ENCODE data around the gene IFT52. TPM values are rescaled to one million over a fixed set of nuclear protein-coding genes. Genes with fewer than 3 reads are reported as not detected.

The IFT52 gene
- total RNA-seq, 1 experiment from 2014 or later = 46.4 TPM

DNA sequence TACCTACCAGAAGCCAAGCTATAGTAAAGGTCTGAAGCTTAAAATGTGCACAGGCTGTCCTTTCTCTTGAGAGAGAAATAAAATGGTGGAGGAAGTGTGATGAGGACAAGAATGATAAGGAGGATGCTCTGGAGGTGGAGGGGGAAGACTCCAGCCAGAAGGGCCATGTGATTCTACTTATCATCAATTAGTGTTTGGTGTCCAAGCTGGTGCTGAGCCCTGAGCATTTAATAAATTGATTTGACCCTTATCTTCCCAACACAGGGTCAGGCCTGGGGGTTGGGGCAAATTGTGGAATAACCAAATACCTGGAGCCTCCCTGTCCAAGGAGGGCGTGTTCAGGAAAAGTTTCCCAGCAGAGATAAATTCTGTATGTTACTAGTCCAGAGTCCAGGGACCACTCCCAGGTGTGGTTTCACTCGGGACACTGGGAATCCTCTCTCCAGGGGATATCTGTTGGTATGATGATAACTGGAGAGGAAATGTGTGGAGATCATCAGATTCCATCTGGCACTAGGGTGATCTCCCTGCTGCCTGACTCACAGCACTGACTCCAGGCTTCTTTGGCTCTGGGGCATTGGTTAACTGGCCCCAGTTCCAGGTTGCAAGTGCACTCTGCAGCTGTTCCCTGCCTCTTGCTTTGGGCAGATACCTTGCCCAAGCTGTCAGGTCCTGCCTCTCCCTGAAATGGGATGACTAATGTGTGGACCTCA lies 72.4 kb downstream of the IFT52 start:
- H3K79me2 ChIP-seq (ENCODE audit: low read depth) = peaks cover 8% of the 10 kb centered on the region
- H2AFZ ChIP-seq = no peak overlapping the region
- no peaks in the 10 kb centered on the region for H3K9me2 ChIP-seq (ENCODE audit: insufficient read depth)
- H3K4me3 ChIP-seq = no peak overlapping the region
- H3K27me3 ChIP-seq (ENCODE audit: insufficient read depth, low read depth) = no peaks in the 10 kb centered on the region
- no peak overlapping the region for H3K4me2 ChIP-seq
- no peaks in the 10 kb centered on the region for H3K9me3 ChIP-seq (ENCODE audit: insufficient read depth, low read depth)
- H4K20me1 ChIP-seq (ENCODE audit: insufficient read depth) = no peaks in the 10 kb centered on the region
- no peak overlapping the region for H3K27ac ChIP-seq
- DNase-seq = peak; percentile 13 to 71
- no peak for TF ChIP-seq EZH2 (IDR thresholded peaks at IDR 0.05; ENCODE audit: low read depth)
- TF ChIP-seq, protein P1, sequence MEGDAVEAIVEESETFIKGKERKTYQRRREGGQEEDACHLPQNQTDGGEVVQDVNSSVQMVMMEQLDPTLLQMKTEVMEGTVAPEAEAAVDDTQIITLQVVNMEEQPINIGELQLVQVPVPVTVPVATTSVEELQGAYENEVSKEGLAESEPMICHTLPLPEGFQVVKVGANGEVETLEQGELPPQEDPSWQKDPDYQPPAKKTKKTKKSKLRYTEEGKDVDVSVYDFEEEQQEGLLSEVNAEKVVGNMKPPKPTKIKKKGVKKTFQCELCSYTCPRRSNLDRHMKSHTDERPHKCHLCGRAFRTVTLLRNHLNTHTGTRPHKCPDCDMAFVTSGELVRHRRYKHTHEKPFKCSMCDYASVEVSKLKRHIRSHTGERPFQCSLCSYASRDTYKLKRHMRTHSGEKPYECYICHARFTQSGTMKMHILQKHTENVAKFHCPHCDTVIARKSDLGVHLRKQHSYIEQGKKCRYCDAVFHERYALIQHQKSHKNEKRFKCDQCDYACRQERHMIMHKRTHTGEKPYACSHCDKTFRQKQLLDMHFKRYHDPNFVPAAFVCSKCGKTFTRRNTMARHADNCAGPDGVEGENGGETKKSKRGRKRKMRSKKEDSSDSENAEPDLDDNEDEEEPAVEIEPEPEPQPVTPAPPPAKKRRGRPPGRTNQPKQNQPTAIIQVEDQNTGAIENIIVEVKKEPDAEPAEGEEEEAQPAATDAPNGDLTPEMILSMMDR (conservative IDR thresholded peaks at IDR 0.05) = no peak
- CTCF ChIA-PET = interaction anchor here (0.6 kb wide), 1 partner anchor 222 kb away, joined by 3 read pairs; no protein-coding TSS in a partner anchor
- H3K36me3 ChIP-seq (ENCODE audit: low read depth) = no peaks in the 10 kb centered on the region
- intact Hi-C loops (cut with micrococcal nuclease; ENCODE audit: unreplicated experiment) = no loop called here
- BruUV-seq (replicated peaks) = no TSS peak
- POLR2A ChIA-PET (ENCODE audit: unreplicated experiment) = interaction anchor here (0.6 kb wide), 1 partner anchor 211 kb away, joined by 3 read pairs; no protein-coding TSS in a partner anchor
- H3K4me1 ChIP-seq (replicated peaks; ENCODE audit: insufficient read depth) = peaks cover 26% of the 10 kb centered on the region
- peaks cover 24% of the 10 kb centered on the region; the same call in 1 of the 2 replicates for H3F3A ChIP-seq (ENCODE audit: insufficient read depth, low read depth)

DNA sequence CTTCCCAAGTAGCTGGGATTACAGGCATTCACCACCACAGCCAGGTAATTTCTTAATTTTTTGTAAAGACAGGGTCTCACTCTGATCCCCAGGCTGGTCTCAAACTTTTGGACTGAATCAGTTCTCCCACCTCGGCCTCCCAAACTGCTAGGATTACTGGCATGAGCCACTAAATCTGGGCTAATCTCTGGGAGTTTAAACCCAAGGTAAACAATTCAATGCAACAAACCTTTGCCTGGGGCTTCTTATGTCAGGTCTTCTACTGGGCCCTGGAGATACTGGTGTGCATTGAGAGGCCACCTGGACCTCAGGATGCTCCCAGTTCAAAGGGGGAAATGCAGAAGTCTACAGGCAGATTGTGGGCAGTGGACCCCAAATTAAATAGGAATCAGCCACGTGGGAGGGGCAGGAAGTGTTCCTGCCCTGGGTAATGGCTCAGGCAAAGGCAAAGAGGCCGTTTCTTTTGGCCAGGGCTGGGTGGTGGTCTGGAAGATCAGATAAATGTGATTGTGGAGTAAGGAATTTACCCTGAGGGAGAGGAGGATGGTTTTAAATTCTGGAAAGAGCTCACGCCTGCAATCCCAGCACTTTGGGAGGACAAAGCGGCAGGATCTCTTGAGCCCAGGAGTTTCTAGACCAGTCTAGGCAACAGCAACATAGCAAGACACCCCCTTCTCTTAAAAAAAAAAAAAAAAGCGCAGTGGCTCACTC lies 74.9 kb downstream of the IFT52 start:
- Histone ChIP-seq H3K9me2 (ENCODE audit: insufficient read depth) (no peaks in the 10 kb centered on the region), H3K4me3 (no peak overlapping the region), H3K9me3 (ENCODE audit: insufficient read depth, low read depth) (no peaks in the 10 kb centered on the region), H2AFZ (no peak overlapping the region), H3K27ac (no peak overlapping the region), H3K4me2 (peak overlapping the region; percentile 13; the same call in 1 of the 2 replicates), H3F3A (ENCODE audit: insufficient read depth, low read depth) (peaks cover 28% of the 10 kb centered on the region; the same call in 1 of the 2 replicates), H4K20me1 (ENCODE audit: insufficient read depth) (0 out of 2 replicates have a peak, but pooled peaks cover 6% of the 10 kb centered on the region), H3K4me1 (replicated peaks; ENCODE audit: insufficient read depth) (peaks cover 33% of the 10 kb centered on the region), H3K27me3 (ENCODE audit: insufficient read depth, low read depth) (no peaks in the 10 kb centered on the region), H3K36me3 (ENCODE audit: low read depth) (no peaks in the 10 kb centered on the region), H3K79me2 (ENCODE audit: low read depth) (peaks cover 29% of the 10 kb centered on the region)
- intact Hi-C loops (cut with micrococcal nuclease; ENCODE audit: unreplicated experiment) = loop anchor here (5.0 kb wide), 1 partner anchor 208 kb away; the partner anchor contains the start of gene SRSF6
- CTCF ChIA-PET = interaction anchor here (0.6 kb wide), 1 partner anchor 142 kb away, joined by 11 read pairs; no protein-coding TSS in a partner anchor
- peak; percentile 42 to 65 for DNase-seq
- no TSS peak for BruUV-seq (replicated peaks)
- no peak for TF ChIP-seq EZH2 (IDR thresholded peaks at IDR 0.05; ENCODE audit: low read depth)
- TF ChIP-seq, protein P1 (conservative IDR thresholded peaks at IDR 0.05) = no peak
- POLR2A ChIA-PET (ENCODE audit: unreplicated experiment) = interaction anchor here (0.7 kb wide), 1 partner anchor 288 kb away, joined by 4 read pairs; no protein-coding TSS in a partner anchor

Measured in PC-9 (cell line).